Neural cell (in vitro differentiated cells): ENCODE measurements around the gene CLSTN2.

Source experiments
- EZH2 ChIP-seq: fragments of 200-600, 300-800 bp; shearing (Covaris generic), sonication (generic); IDR thresholded peaks from 2 replicates; pipeline ENCODE4 v1.6.1; 2014; ENCODE audit warnings: antibody characterized with exemption, low read length, borderline replicate concordance, mild to moderate bottlenecking; ENCODE audit not compliant: insufficient read depth, poor library complexity, severe bottlenecking
- MXI1 ChIP-seq: fragments of 450-650 bp; conservative IDR thresholded peaks from 2 replicates; pipeline ENCODE4 v1.6.1; 2014; ENCODE audit warnings: antibody characterized with exemption, mild to moderate bottlenecking; ENCODE audit not compliant: poor library complexity, severe bottlenecking
- POLR2AphosphoS5 ChIP-seq: IDR thresholded peaks from 2 replicates; pipeline ENCODE4 v1.6.1; 2012
- RAD21 ChIP-seq: fragments of 450-650 bp; conservative IDR thresholded peaks from 2 replicates; pipeline ENCODE4 v1.6.1; 2014; ENCODE audit warnings: antibody characterized with exemption, mild to moderate bottlenecking, moderate library complexity
- SMC3 ChIP-seq: fragments of 450-650 bp; conservative IDR thresholded peaks from 2 replicates; pipeline ENCODE4 v1.6.1; 2014; ENCODE audit warnings: antibody characterized with exemption, mild to moderate bottlenecking, moderate library complexity; ENCODE audit not compliant: poor library complexity
- TAF1 ChIP-seq: IDR thresholded peaks from 2 replicates; pipeline ENCODE4 v1.6.1; 2012; ENCODE audit warnings: low read depth
- TF ChIP-seq, protein P1 (sequence below): fragments of 450-650 bp; IDR thresholded peaks from 2 replicates; pipeline ENCODE4 v1.5.1; 2014; ENCODE audit warnings: antibody characterized with exemption, mild to moderate bottlenecking, moderate library complexity; ENCODE audit not compliant: poor library complexity, severe bottlenecking

DNA sequence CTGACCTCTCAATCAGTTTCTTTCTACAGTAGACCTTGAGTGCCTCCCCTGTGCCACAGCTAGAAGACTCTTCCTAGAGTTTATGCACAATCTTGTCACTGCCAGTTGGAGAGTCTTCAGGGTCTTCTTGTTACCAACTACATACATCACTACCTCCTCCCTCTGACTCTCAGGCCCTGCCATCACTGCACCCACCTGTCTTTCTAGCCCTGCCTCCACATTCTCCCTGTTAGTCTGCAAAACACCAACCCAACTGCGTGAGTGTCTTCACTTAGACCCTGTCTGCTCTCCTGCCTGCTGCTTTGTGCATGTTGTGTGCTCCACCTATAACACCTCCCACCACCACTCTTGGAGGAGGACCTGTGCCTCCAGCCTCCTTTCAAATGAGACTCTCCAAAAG lies 34.4 kb downstream of the CLSTN2 start:
- TF ChIP-seq, protein P1, sequence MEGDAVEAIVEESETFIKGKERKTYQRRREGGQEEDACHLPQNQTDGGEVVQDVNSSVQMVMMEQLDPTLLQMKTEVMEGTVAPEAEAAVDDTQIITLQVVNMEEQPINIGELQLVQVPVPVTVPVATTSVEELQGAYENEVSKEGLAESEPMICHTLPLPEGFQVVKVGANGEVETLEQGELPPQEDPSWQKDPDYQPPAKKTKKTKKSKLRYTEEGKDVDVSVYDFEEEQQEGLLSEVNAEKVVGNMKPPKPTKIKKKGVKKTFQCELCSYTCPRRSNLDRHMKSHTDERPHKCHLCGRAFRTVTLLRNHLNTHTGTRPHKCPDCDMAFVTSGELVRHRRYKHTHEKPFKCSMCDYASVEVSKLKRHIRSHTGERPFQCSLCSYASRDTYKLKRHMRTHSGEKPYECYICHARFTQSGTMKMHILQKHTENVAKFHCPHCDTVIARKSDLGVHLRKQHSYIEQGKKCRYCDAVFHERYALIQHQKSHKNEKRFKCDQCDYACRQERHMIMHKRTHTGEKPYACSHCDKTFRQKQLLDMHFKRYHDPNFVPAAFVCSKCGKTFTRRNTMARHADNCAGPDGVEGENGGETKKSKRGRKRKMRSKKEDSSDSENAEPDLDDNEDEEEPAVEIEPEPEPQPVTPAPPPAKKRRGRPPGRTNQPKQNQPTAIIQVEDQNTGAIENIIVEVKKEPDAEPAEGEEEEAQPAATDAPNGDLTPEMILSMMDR, result no peak
- no peak for TF ChIP-seq POLR2AphosphoS5
- TF ChIP-seq SMC3, result no peak
- TF ChIP-seq RAD21, result no peak
- no peak for TF ChIP-seq TAF1
- no peak for TF ChIP-seq MXI1
- TF ChIP-seq EZH2, result no peak
